Bronchial epithelial cell (primary cell): ENCODE data around the gene SLIT2. TPM values are rescaled to one million over a fixed set of nuclear protein-coding genes. Genes with fewer than 3 reads are reported as not detected.

Experiments
- DNase-seq: peaks from one replicate; pipeline ENCODE4 v3.0.0-alpha.2; 2010; ENCODE audit warnings: low read depth
- FAIRE-seq: peaks from 2 replicates; lab custom pipeline; 2011; peaks lifted over from hg19 to GRCh38; lab: Jason Lieb, UNC
- H3K27me3 ChIP-seq: 2 replicates; pipeline ENCODE4 v1.5.1; 2011; ENCODE audit warnings: low read length; ENCODE audit not compliant: control insufficient read depth, insufficient read depth
- H3K36me3 ChIP-seq: 2 replicates; pipeline ENCODE4 v1.5.1; 2011; ENCODE audit warnings: low read length; ENCODE audit not compliant: control insufficient read depth, insufficient read depth
- H3K4me3 ChIP-seq: 2 replicates; pipeline ENCODE4 v1.5.1; 2011; ENCODE audit warnings: mild to moderate bottlenecking, low read depth, low read length, control low read depth
- CTCF ChIP-seq: IDR thresholded peaks from 2 replicates; pipeline ENCODE4 v1.5.1; 2011; ENCODE audit warnings: mild to moderate bottlenecking, moderate library complexity, low read length, control low read depth, inconsistent platforms; ENCODE audit not compliant: insufficient read depth, severe bottlenecking
- total RNA-seq: library from RNA; depleted of rRNA; stranded (reverse); fragments of >200 nt; gene quantifications from 2 replicates; pipeline ENCODE4 v1.2.1, GENCODE V29; 2014

The SLIT2 gene
- total RNA-seq, 1 donor from 2014 or later, result 0.79 TPM

GRCh38 chr4:20237894-20238537 is 13.7 kb upstream of the SLIT2 start:
- Histone ChIP-seq H3K27me3 (no peaks in the 10 kb centered on the region), H3K4me3 (no peak overlapping the region), H3K36me3 (no peaks in the 10 kb centered on the region)
- TF ChIP-seq CTCF, result no peak
- peak; percentile 58 for DNase-seq
- FAIRE-seq, result no peak

DNA sequence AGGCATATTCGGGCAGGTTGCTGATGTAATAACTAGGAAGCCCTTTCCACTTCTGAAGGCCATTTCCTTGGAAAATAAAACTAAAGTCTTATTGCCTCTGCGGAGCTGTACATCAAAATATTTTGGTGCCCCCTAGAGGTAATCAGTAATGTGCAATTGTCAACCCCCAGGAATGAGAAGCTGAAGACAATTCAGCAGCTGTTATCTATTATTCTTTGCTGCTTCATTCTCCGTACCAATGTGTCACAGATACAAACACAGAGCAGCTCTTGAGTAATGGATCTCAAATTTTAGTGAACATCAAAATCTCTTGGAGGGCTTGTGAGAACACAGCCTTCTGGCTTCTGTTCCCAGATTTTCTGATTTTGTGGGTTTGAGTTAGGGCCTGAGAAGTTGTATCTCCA is 3.5 kb upstream of the SLIT2 start:
- H3K4me3 ChIP-seq, result no peak overlapping the region
- H3K27me3 ChIP-seq, result peaks cover 6% of the 10 kb centered on the region
- TF ChIP-seq CTCF, result peak; percentile 60
- DNase-seq (peak; percentile 57), FAIRE-seq (no peak)
- no peaks in the 10 kb centered on the region for H3K36me3 ChIP-seq

- peak; percentile 47 for DNase-seq
- Histone ChIP-seq H3K27me3 (peaks cover 17% of the 10 kb centered on the region), H3K36me3 (no peaks in the 10 kb centered on the region), H3K4me3 (no peak overlapping the region)
- FAIRE-seq, result no peak
- TF ChIP-seq CTCF, result peak; percentile 41
These were observed 2.4 kb upstream of the SLIT2 start for GRCh38 chr4:20249333-20249732.

GRCh38 chr4:20251031-20251795 is 492 bp upstream of the SLIT2 start:
- DNase-seq, result no peak
- FAIRE-seq, result no peak
- Histone ChIP-seq H3K4me3 (peak overlapping the region; percentile 49), H3K27me3 (peaks cover 31% of the 10 kb centered on the region), H3K36me3 (no peaks in the 10 kb centered on the region)
- no peak for TF ChIP-seq CTCF

DNA sequence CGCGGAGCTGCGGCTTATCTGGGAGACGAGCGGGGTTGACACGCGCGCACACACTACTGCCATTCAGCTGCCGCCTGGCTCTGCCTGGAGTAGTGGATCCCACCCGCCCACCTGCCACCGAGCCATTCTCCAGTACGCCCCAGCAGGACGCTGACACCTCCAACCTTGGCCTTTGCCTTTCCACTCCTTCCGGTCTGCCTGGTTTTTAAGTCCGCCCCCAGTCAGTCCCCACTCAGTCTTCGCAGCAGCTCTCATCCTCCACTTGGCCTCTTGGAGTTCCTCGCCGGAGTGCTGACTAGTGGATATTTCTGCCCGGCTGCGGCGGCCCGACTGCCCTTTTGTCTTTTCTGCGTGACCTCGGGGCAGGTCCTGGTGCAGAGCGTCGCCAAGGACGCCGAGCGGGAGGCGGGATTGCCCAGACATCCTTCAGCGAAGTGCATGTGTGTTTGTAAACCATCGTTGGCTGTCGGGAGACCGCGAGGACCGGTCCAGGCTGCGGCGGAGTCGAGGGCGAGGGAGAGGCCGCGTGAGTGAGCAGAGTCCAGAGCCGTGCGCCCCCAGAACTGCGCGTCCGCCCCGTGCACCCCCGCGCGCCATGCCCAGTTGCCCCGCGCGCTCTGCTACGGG is 1.1 kb downstream of the SLIT2 start:
- no peaks in the 10 kb centered on the region for H3K36me3 ChIP-seq
- TF ChIP-seq CTCF, result no peak
- DNase-seq, result no peak
- FAIRE-seq, result no peak
- H3K27me3 ChIP-seq, result peaks cover 31% of the 10 kb centered on the region
- H3K4me3 ChIP-seq, result peak overlapping the region; percentile 49
